ENCODE data around the gene SLC26A4.

Gene SLC26A4

GRCh38 chr7:107661081-107661864 is 645 bp downstream of the SLC26A4 start:
- DNase-seq, result peak in 4 of 5 experiments; percentile 12 to 68 (median 14)

GRCh38 chr7:107661865-107662379 is 1.3 kb downstream of the SLC26A4 start:
- DNase-seq, result no peak

GRCh38 chr7:107663196-107663595 is 2.6 kb downstream of the SLC26A4 start:
- no peak for DNase-seq

GRCh38 chr7:107666790-107667189 is 6.2 kb downstream of the SLC26A4 start:
- no peak for DNase-seq

- no peak for DNase-seq
Measured at GRCh38 chr7:107667341-107667740, 6.7 kb downstream of the SLC26A4 start.

GRCh38 chr7:107668296-107668695 is 7.7 kb downstream of the SLC26A4 start:
- no peak for DNase-seq

GRCh38 chr7:107672183-107672582 is 11.6 kb downstream of the SLC26A4 start:
- no peak for DNase-seq

DNA sequence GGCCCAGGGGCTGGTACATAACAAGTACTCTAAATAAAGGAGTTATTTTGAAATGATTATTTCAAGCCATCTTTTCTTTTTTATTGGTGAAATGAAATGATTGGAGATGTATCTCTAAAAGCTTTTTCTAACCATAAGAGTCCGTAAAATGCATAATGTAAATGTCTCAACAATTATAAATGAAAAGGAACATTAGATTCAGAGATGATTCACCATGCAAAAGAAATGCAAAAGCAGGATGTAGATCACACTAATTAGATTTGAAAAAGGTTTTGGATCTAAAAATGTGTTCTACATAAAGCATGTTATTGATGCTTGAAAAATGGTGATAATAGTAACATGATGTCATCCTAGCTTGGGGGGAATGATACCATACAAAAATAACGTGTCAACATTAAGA is 15.6 kb downstream of the SLC26A4 start:
- no peak for DNase-seq

GRCh38 chr7:107678110-107678753 is 17.6 kb downstream of the SLC26A4 start:
- DNase-seq, result no peak

- DNase-seq, result no peak
Measured at GRCh38 chr7:107680478-107680877, 19.9 kb downstream of the SLC26A4 start.

DNA sequence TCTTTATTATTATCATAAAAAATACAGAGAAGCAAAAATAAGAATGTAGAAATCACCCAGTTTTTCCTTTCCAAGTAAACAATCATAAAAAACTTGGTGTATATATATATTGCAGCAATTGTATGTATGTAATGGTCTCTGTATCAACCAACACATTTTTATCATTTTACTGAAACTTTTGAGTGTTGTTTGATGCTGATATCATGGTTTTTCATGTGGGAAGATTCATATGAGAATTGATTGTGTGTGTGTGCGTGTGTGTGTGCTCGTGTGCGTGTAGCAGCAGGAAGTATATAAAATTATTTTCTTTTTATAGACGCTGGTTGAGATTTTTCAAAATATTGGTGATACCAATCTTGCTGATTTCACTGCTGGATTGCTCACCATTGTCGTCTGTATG is 22.3 kb downstream of the SLC26A4 start:
- DNase-seq, result no peak

- no peak for DNase-seq
Measured at GRCh38 chr7:107684287-107684686, 23.7 kb downstream of the SLC26A4 start.

GRCh38 chr7:107684947-107685463 is 24.4 kb downstream of the SLC26A4 start:
- peak in 1 of 5 experiments; percentile 29 for DNase-seq

DNA sequence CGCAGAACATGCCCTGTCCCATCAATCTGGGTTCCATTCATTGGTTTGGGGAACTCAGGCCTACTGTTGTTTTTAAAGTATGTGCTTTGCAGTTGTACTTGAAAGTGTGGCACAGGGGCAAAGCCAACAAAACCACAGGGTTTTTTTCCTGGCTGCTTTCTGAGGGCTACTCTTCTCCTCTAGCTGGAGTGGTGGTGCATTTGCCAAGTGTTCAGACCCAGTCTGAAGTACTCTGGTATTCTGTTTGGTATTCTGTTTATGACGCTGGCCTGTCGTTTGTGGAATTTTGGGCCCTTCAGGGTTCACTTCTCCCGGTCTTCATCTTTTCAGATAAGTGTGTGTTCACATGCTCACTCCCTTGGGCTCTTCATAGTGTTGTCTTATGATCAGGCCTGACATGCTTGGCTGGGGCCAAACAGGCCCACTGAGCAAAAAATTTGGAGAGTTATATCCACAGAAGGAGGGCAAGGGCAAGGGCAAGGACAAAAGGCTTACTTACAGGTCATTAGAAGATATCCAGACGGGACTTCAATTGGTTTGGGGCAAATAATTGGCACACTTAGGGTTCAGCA is 26.3 kb downstream of the SLC26A4 start:
- no peak for DNase-seq

GRCh38 chr7:107687656-107688055 is 27.0 kb downstream of the SLC26A4 start:
- DNase-seq, result no peak

- no peak for DNase-seq
Measured at GRCh38 chr7:107689553-107689952, 28.9 kb downstream of the SLC26A4 start.

DNA sequence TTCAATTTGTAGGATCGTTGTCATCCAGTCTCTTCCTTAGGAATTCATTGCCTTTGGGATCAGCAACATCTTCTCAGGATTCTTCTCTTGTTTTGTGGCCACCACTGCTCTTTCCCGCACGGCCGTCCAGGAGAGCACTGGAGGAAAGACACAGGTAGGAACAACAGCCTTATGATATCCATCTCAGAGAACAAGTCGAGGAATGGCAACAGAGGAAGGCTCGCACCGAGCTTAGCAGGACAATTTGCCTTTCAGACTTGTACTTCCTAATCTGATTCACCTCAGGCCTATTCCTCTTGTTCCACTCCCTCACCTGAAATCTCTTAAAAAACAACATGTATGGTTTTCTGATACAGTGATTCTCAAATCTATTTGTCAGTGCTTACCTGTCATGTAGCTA is 29.5 kb downstream of the SLC26A4 start:
- no peak for DNase-seq

DNA sequence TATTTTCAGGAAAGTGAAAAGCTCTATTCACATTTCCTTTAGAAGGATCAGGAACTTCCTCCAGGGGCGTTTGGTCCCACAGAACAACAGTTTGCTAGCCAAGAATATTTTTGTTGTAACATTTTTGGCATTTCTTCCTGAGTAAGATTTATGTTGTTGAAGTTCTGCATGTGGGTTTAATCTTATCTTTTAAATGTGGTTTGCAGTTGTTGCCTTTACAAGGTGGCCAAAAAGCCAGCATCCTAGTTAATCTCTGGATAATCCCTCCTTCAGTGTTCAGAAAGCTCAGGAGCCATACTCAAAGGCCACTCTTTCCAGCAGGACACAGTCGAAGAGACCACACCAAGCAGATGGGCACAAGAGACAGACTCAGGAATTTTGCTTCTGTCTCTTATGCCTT is 30.0 kb downstream of the SLC26A4 start:
- no peak for DNase-seq

DNA sequence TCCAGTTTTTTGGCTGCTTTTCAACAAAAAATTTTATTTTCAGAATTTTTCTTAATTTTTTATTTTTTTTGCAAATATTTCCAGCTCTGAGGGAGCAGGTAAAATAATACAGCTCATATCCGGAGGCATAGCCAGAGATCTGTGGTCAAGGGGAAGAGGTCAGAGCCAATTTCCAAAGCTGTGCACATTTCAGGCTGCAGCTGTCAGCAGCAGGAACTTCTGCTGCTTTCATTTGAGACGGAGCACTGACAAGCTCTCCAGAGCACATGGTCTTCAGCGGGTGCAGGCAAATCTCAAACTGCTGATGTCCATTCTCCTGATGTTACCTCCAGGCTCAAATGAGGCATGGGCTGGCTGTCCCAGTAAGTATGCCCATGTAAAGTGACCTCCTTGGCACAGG is 31.1 kb downstream of the SLC26A4 start:
- DNase-seq, result no peak

DNA sequence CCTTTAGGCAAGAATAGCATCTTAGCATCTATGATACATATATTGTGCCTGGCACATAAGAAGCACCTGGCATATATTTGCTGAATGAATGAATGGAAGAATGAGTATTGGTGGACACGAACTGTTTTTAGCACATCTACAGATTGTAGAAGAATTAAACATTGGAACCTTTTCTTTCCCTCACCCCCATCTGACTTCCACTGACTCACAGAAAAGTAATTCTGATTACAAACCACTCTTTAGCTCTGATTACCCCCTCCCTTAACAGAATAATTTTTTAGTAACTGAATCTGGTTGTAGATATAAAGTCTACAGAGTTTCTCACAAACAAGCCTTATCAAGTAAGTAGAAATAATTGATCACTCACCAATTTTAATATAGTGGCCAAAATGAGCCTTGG is 31.9 kb downstream of the SLC26A4 start:
- DNase-seq, result no peak

- DNase-seq, result no peak
Measured at GRCh38 chr7:107693396-107693795, 32.8 kb downstream of the SLC26A4 start.

DNA sequence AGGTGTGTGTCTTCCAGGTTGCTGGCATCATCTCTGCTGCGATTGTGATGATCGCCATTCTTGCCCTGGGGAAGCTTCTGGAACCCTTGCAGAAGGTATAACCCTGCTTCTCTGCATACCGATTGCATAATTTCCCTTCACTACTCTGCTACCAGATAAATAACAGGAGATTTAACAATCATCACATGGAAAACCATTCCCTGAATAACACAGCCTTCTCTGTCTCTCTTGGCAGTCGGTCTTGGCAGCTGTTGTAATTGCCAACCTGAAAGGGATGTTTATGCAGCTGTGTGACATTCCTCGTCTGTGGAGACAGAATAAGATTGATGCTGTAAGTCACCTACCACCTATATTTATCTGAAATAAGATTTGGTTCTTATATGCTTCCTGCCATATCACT is 33.8 kb downstream of the SLC26A4 start:
- no peak for DNase-seq

DNA sequence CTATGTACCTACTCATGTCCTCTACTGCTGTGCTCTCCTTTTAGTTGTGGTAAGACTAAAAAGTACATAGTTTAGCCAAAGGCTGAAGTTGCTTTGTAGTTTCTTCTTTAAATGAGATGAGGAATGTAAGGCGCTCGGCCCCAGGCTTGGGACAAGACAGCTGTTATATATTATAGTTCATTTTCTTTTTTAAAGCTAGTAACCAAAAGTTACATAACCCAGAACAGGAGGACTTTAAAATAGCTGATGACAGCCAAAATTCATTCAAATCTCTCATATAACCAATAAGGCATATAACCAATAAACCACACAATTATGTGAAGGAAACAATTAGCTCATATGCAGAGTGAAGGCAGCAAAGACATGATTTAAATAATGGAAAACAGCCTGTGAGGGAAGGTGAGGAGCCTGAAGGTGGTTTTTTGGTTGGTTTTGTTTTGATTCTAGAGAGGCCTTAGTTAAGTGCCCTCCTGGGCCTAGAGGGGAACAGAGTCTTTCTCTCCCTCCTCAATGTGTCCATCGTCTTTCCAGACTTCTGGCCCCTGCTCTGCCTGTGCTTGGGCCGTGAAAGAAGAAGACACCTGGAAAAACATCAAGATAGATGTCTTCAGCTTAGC is 35.8 kb downstream of the SLC26A4 start:
- DNase-seq, result no peak

Data from T-helper 2 cell (primary cell).